Measurements from ENCODE around the gene MON2. TPM values are rescaled to one million over a fixed set of nuclear protein-coding genes. Genes with fewer than 3 reads are reported as not detected.

Gene MON2
- total RNA-seq, result 81.1 and 93.4 TPM in 2 replicates

GRCh38 chr12:62466594-62467491 lies at the start of gene MON2:
Gene MON2, plus strand, starts transcription at chr12:62466826. Its CDS starts 382 bp downstream, at chr12:62467208.

Small RNA genes lying within 50 kb of the gene (small RNA-seq; reads per million reads assigned to genes)
- gene MIRLET7I (2,190 reads per million, percentile 99 among the genes with 10 or more reads in this experiment), gene RNU6-399P (not detected)

Other genes with a start within 250 kb of the MON2 start
- 57.7 and 63.1 TPM in 2 replicates for gene USP15, start 206.4 kb upstream of the MON2 start, total RNA-seq

All from articular chondrocyte of knee joint (primary cell).